Thymus (tissue), 11 donors: ENCODE results near the gene NUDCD3. TPM values are rescaled to one million over a fixed set of nuclear protein-coding genes. Genes with fewer than 3 reads are reported as not detected.

ENCODE experiments used
- DNase-seq, 9 donors: peaks; one replicate each; pipeline ENCODE4 v3.0.0-alpha.2; 2013; ENCODE audit warnings: low spot score in 9 of 9, low read depth in 6 of 9, missing footprints in 1 of 9
- H3K27ac ChIP-seq, 2 donors: one replicate each; pipeline ENCODE4 v1.5.1; 2013; ENCODE audit warnings: control low read depth in 1 of 2, low read depth in 1 of 2, low read length in 1 of 2, mild to moderate bottlenecking in 1 of 2, moderate library complexity in 1 of 2
- H3K27me3 ChIP-seq, 2 donors: one replicate each; pipeline ENCODE4 v1.5.1; 2013; ENCODE audit warnings: low read length in 1 of 2; ENCODE audit not compliant: control insufficient read depth in 2 of 2, insufficient read depth in 1 of 2
- H3K36me3 ChIP-seq, 2 donors: one replicate each; pipeline ENCODE4 v1.5.1; 2013; ENCODE audit warnings: low read length in 1 of 2, mild to moderate bottlenecking in 1 of 2, moderate library complexity in 1 of 2; ENCODE audit not compliant: control insufficient read depth in 2 of 2, insufficient read depth in 2 of 2
- H3K4me1 ChIP-seq, 2 donors: one replicate each; pipeline ENCODE4 v1.5.1; 2013; ENCODE audit warnings: low read length in 2 of 2; ENCODE audit not compliant: control insufficient read depth in 2 of 2, insufficient read depth in 2 of 2
- H3K4me3 ChIP-seq, 2 donors: one replicate each; pipeline ENCODE4 v1.5.1; 2013; ENCODE audit warnings: low read length in 2 of 2, control low read depth in 1 of 2, mild to moderate bottlenecking in 1 of 2
- H3K9me3 ChIP-seq, 2 donors: one replicate each; pipeline ENCODE4 v1.5.1; 2013; ENCODE audit warnings: low read length in 1 of 2, mild to moderate bottlenecking in 1 of 2; ENCODE audit not compliant: control insufficient read depth in 2 of 2, insufficient read depth in 1 of 2
- WGBS: extraction: QIAGEN DNeasy Blood & Tissue Kit; methylation state at CpG from one replicate; pipeline ENCODE4 v1.1.7; 2013; 5-methylcytosine and 5-hydroxymethylcytosine counted together
- polyA plus RNA-seq: library from polyadenylated mRNA; stranded (reverse); fragments of 200-250 nt; gene quantifications from one replicate; pipeline ENCODE4 v1.2.3, GENCODE V29; 2013
- total RNA-seq: library from RNA; stranded (reverse); fragments of 120-200 nt; gene quantifications from one replicate; pipeline ENCODE4 v1.2.4, GENCODE V29; 2013
- donor health status: healthy.

Gene NUDCD3
- total and polyA plus RNA-seq, 2 donors, result 32.9 to 33.9 TPM

DNA sequence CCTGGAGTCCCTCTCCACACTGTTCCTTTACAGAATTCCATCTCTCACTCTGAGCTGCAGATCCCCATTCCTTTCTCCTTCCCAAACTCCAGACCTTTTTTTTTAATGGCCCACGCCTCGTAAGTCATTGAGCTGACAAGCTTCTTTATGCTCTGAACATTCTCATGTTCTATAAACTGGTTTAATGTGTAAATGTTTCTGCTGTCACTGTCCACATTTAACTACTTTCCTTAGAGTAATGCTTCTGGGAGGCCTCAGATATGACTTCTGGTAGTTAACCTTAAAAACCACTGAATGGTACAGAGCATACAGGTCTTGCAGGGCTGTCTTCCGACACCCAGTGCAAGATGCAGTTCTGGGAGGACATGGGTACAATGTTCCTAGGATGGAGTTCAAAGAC is 94.0 kb downstream of the NUDCD3 start:
- peaks cover 35 to 39% of the 10 kb centered on the region in 2 donors for H3K36me3 ChIP-seq
- 99% methylated on average over 3 of the region's 3 CpGs for WGBS
- no peak for DNase-seq
- no peaks in the 10 kb centered on the region for H3K4me1 ChIP-seq
- H3K4me3 ChIP-seq, result no peak overlapping the region
- no peaks in the 10 kb centered on the region for H3K27me3 ChIP-seq
- H3K27ac ChIP-seq, result no peak overlapping the region
- no peaks in the 10 kb centered on the region for H3K9me3 ChIP-seq

DNA sequence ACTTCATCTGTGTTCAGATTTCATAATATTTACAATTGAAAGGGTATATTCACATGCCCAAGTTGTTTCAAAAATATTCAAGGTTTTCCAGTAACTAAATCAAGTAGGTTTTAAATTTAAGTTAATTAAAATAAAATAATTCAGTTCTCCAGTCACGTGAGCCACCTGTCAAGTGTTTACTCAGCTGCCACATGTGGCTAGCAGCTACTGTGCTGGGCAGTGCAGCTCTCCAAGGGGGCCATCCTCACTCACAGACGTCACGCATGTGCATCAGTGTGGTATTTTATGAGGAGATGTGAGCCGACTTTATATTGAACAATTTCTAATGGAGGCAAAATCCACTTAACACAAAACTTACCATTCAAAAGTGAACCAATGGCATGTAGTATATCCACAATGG is 95.4 kb downstream of the NUDCD3 start:
- H3K27me3 ChIP-seq, result no peaks in the 10 kb centered on the region
- WGBS, result 97% methylated on average over 4 of the region's 4 CpGs
- DNase-seq, result no peak
- peaks cover 35 to 41% of the 10 kb centered on the region in 2 donors for H3K36me3 ChIP-seq
- no peak overlapping the region for H3K27ac ChIP-seq
- H3K4me3 ChIP-seq, result no peak overlapping the region
- no peaks in the 10 kb centered on the region for H3K9me3 ChIP-seq
- H3K4me1 ChIP-seq, result peaks cover 0 to 11% of the 10 kb centered on the region in 2 donors

DNA sequence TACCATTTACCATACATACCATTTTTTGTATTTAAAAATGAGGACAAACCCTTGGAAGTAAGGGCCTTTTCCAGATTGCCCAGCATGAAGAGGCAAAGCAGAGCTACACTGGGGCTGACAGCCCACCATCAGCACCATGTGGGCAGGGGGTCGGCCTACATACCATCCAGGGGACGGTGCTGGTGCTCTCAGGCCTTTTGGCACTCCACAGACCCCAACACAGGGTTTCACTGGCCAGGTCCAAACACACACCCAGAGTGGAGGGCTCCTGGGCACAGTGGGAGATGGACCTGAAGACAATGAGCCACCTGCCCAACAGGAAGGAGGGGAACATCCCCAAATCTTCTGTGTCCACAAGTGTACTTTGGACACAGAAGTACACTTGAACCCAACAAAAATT is 95.8 kb downstream of the NUDCD3 start:
- WGBS, result 96% methylated on average over 2 of the region's 2 CpGs
- Histone ChIP-seq H3K27ac (no peak overlapping the region), H3K4me3 (no peak overlapping the region), H3K36me3 (peaks cover 36 to 39% of the 10 kb centered on the region in 2 donors), H3K27me3 (no peaks in the 10 kb centered on the region), H3K9me3 (no peaks in the 10 kb centered on the region), H3K4me1 (peaks cover 0 to 15% of the 10 kb centered on the region in 2 donors)
- no peak for DNase-seq

DNA sequence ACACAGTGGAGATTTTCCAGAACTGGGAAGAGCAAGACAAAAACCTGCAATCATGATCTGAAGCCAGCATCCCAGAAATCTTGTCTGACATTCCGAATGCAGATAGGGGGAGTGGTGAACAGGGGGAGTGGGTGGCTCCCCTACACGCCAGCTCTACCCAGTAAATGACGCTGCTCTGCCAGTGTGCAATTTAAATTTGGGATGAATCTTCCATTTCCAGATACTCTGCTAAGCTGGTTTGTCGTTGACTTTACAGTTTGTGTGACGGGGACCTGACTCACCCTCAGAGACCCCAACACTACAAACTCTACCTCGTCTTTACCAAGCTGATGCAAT is 96.4 kb downstream of the NUDCD3 start:
- no peak overlapping the region for H3K27ac ChIP-seq
- H3K4me1 ChIP-seq, result peaks cover 0 to 18% of the 10 kb centered on the region in 2 donors
- H3K4me3 ChIP-seq, result no peak overlapping the region
- H3K27me3 ChIP-seq, result no peaks in the 10 kb centered on the region
- peaks cover 42 to 45% of the 10 kb centered on the region in 2 donors for H3K36me3 ChIP-seq
- DNase-seq, result no peak
- 99% methylated on average over 6 of the region's 6 CpGs for WGBS
- no peaks in the 10 kb centered on the region for H3K9me3 ChIP-seq

DNA sequence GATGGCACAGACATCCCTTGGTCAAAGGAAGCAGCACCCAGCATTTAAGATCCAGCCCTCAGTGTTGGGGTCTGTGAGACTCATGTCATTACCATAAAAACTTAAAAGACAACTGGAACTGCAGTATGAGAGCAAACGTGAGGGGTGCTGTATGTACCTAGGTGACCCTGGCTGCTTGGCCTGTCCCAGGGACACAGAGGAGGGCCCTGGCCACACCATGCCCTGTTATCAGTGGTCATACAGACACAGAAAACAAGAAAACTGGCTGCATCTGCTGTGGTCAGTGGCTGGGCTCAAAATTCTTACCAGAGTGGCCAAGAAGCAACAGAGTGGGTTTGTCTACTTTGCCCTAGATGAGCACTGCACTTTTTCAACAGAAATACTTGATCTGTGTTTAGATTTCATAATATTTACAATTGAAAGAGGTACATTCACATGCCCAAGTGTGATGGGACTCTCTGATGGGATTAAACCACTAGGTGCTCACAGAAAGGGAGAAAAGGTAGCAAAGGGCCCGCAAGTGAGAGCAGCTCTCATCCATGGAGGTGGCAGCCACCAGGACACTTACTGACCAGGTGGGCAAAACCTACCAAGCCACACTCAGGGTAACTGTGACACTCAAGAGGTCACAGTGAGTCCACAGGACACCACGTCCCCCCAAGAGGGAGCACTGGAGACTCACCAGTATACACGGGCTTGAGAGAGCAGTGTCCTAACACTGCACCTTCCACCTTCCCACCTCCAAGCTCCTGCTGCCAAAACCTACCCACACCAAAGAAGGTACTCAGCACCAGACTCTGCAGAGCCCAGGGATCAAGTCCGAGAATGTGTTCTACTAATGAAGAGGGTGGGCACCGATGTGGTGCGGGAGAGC is 97.0 kb downstream of the NUDCD3 start:
- H3K9me3 ChIP-seq, result no peaks in the 10 kb centered on the region
- H3K4me3 ChIP-seq, result no peak overlapping the region
- 99% methylated on average over 7 of the region's 7 CpGs for WGBS
- H3K4me1 ChIP-seq, result peaks cover 0 to 22% of the 10 kb centered on the region in 2 donors
- no peak overlapping the region for H3K27ac ChIP-seq
- H3K27me3 ChIP-seq, result no peaks in the 10 kb centered on the region
- no peak for DNase-seq
- H3K36me3 ChIP-seq, result peaks cover 48% of the 10 kb centered on the region in 2 donors

DNA sequence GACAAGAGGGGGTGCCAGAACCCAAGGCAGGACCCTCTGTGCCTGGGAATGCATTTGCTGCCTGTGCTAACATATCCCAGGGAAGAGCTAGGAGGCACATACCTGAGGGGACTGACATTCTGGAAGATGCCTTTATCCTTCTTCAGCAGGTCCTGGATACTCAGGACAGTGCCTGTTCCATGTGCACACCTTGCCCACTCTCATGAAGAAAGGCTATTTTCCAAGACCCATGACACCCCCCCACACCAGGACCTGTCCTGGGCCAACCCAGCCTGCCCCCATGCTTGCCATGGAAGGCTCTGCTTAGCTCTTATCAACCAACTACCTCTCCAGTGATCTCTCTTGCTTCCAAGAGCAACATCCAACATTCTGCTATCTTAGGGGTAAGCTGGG is 97.8 kb downstream of the NUDCD3 start:
- no peak overlapping the region for H3K27ac ChIP-seq
- H3K36me3 ChIP-seq, result peaks cover 45 to 48% of the 10 kb centered on the region in 2 donors
- no peaks in the 10 kb centered on the region for H3K27me3 ChIP-seq
- no peaks in the 10 kb centered on the region for H3K9me3 ChIP-seq
- peaks cover 1 to 30% of the 10 kb centered on the region in 2 donors for H3K4me1 ChIP-seq
- H3K4me3 ChIP-seq, result no peak overlapping the region
- DNase-seq, result no peak

DNA sequence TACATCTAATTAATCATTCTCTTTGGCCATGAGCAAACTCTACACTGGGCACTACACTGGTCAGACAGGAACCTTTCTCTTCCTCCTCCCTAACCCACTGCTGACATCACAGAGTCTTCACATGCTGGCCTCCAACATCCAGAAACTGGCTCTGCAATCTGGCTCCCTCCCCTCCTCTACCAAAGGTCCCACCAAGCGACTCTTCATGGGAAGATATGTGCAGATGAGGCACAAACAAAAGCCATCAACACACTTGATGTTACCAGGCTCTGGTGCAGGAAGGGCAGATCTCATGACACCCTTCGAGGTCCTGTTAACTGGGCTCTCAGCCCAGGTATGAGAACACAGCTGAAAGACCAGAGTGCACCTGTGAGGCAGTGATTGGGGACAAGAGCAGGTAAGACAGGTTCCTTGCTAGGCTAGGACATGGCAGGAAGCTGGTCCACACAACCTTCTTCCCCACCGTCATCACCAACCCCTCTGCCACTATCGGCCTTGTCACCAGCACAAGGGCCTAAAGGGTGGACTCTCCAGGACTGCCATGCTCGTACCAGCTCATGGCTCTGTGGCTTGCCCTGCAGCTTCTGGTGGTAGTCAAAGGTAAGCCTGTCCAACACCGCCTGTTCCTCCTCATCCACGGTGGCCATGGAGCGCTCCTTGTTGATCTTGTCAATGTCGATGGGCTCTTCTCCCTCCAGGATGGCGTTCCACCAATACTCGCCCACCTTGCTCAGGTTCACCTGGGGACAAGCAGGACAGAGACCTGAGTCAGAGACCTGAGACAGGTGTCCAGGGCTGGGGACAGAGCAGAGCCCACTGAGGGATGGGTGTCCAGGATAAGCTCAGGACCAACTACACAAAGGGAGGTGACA is 98.5 kb downstream of the NUDCD3 start:
- Histone ChIP-seq H3K4me1 (peaks cover 7 to 36% of the 10 kb centered on the region in 2 donors), H3K27ac (no peak overlapping the region), H3K36me3 (peaks cover 45% of the 10 kb centered on the region in 2 donors), H3K4me3 (no peak overlapping the region), H3K27me3 (no peaks in the 10 kb centered on the region), H3K9me3 (no peaks in the 10 kb centered on the region)
- DNase-seq, result no peak
- WGBS, result over 99% methylated on average over 11 of the region's 11 CpGs

DNA sequence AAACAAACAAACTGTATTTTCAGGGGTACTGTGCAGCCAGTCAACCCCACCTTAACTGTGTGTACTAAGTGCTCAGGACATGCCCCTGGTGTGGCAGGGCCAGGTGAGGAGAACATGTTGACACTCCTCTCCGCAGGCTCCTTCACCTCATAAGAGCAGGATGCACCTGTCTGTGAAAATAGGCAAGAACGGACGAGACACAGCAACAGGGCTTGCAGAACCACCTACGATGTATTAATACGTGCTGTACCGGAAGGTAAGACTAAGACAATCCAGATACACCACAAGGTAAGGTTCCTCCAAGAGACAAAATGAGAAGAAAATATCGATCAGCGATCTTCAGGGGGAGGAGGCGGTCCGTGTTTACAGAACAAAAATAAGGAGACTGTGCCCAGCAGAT is 99.3 kb downstream of the NUDCD3 start:
- Histone ChIP-seq H3K27ac (no peak overlapping the region), H3K27me3 (no peaks in the 10 kb centered on the region), H3K36me3 (peaks cover 43 to 49% of the 10 kb centered on the region in 2 donors), H3K9me3 (no peaks in the 10 kb centered on the region), H3K4me1 (peaks cover 12 to 44% of the 10 kb centered on the region in 2 donors), H3K4me3 (no peak overlapping the region)
- WGBS, result 96% methylated on average over 10 of the region's 10 CpGs
- DNase-seq, result no peak

DNA sequence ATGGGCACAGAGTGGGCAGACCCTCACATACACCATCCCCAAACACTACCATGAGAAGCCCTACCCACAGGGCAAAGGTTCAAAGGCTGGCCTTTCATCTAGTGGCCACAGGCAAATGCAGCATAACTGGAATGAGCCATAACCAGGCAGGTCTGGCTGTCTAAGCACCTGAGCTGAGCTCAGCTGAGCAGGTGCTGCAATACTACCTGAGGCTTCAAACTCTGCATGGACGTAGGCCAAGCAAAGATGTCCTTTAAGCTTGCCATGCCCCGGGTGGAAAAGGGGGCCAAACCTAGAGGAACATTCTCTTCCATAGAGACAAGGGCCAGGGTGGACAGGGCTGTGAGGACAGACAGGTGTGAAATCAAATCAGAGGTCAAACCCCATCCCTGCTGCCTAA is 99.8 kb downstream of the NUDCD3 start:
- WGBS, result 95% methylated on average over 2 of the region's 2 CpGs
- Histone ChIP-seq H3K9me3 (no peaks in the 10 kb centered on the region), H3K4me3 (no peak overlapping the region), H3K4me1 (peaks cover 12 to 49% of the 10 kb centered on the region in 2 donors), H3K27me3 (no peaks in the 10 kb centered on the region), H3K27ac (no peak overlapping the region), H3K36me3 (peaks cover 42 to 54% of the 10 kb centered on the region in 2 donors)
- no peak for DNase-seq
